H1 (cell line): ENCODE results near the gene FOXA3. TPM values are rescaled to one million over a fixed set of nuclear protein-coding genes. Genes with fewer than 3 reads are reported as not detected.
A peak's percentile ranks its signal among the peaks of the same experiment; 100 is the strongest.

Experiments used
- BACH1 ChIP-seq: IDR thresholded peaks from 2 replicates; pipeline ENCODE4 v1.6.1; 2012; ENCODE audit warnings: low read length, improper control_type of control experiment
- BCL11A ChIP-seq, 2 experiments: IDR thresholded peaks; one replicate each; pipeline ENCODE4 v1.6.1; 2011; ENCODE audit warnings: low read depth in 2 of 2, low read length in 2 of 2, mild to moderate bottlenecking in 2 of 2
- CBX5 ChIP-seq: fragments of 300-800, 300-1000 bp; sonication (generic); IDR thresholded peaks from 2 replicates; pipeline ENCODE4 v1.7.1; 2016; ENCODE audit warnings: antibody characterized with exemption, low read length, low read depth
- CHD1 ChIP-seq: IDR thresholded peaks from 2 replicates; pipeline ENCODE4 v1.6.1; 2012; ENCODE audit warnings: low read depth, low read length, improper control_type of control experiment
- CHD2 ChIP-seq: IDR thresholded peaks from 2 replicates; pipeline ENCODE4 v1.6.1; 2012; ENCODE audit warnings: low read length, improper control_type of control experiment
- CTCF ChIP-seq, 3 experiments: IDR thresholded peaks; 1 replicate in 2 of 3; 2 replicates in 1 of 3; pipeline versions ENCODE4 v1.5.1 to v1.6.1; 2011; ENCODE audit warnings: low read length in 3 of 3, mild to moderate bottlenecking in 3 of 3, inconsistent platforms in 2 of 3, low read depth in 1 of 3, moderate library complexity in 1 of 3; ENCODE audit not compliant: insufficient read depth in 1 of 3; ENCODE audit errors: control extremely low read depth in 1 of 3
- E2F6 ChIP-seq: IDR thresholded peaks from 2 replicates; pipeline ENCODE4 v1.6.1; 2012; ENCODE audit warnings: inconsistent platforms
- EGR1 ChIP-seq: IDR thresholded peaks from 2 replicates; pipeline ENCODE4 v1.6.1; 2011; ENCODE audit warnings: low read depth, low read length, borderline replicate concordance
- HDAC6 ChIP-seq: IDR thresholded peaks from one replicate; pipeline ENCODE4 v1.7.1; 2012; ENCODE audit warnings: low read depth, mild to moderate bottlenecking, inconsistent platforms, low read length, moderate library complexity
- JUND ChIP-seq: IDR thresholded peaks from 2 replicates; pipeline ENCODE4 v1.6.1; 2011; ENCODE audit warnings: mild to moderate bottlenecking, improper control_type of control experiment, low read length
- PHF8 ChIP-seq: fragments of 200-600 bp; sonication (generic); conservative IDR thresholded peaks from 2 replicates; pipeline ENCODE4 v1.7.1; 2012; ENCODE audit warnings: low read depth, mild to moderate bottlenecking, inconsistent platforms, low read length, moderate library complexity
- POLR2AphosphoS5 ChIP-seq: IDR thresholded peaks from 2 replicates; pipeline ENCODE4 v1.6.1; 2011; ENCODE audit warnings: low read depth, low read length
- POU5F1 ChIP-seq: IDR thresholded peaks from 2 replicates; pipeline ENCODE4 v1.6.1; 2011; ENCODE audit warnings: low read depth, mild to moderate bottlenecking, low read length, moderate library complexity
- RAD21 ChIP-seq, 2 experiments: IDR thresholded peaks in 1 of 2; conservative IDR thresholded peaks in 1 of 2; 2 replicates each; pipeline ENCODE4 v1.6.1; 2011; ENCODE audit warnings: low read depth in 2 of 2, low read length in 2 of 2, improper control_type of control experiment in 1 of 2, inconsistent platforms in 1 of 2, mild to moderate bottlenecking in 1 of 2, moderate library complexity in 1 of 2
- RBBP5 ChIP-seq: IDR thresholded peaks from 2 replicates; pipeline ENCODE4 v1.7.1; 2012; ENCODE audit warnings: low read depth, mild to moderate bottlenecking, inconsistent platforms, low read length, moderate library complexity, borderline replicate concordance
- RXRA ChIP-seq: IDR thresholded peaks from 2 replicates; pipeline ENCODE4 v1.6.1; 2011; ENCODE audit warnings: low read depth, mild to moderate bottlenecking, low read length, moderate library complexity; ENCODE audit not compliant: insufficient read depth
- SP4 ChIP-seq: IDR thresholded peaks from 2 replicates; pipeline ENCODE4 v1.6.1; 2012; ENCODE audit warnings: low read length, inconsistent platforms
- TCF12 ChIP-seq: IDR thresholded peaks from 2 replicates; pipeline ENCODE4 v1.6.1; 2011; ENCODE audit warnings: low read depth, mild to moderate bottlenecking, low read length
- TEAD4 ChIP-seq: IDR thresholded peaks from 2 replicates; pipeline ENCODE4 v1.6.1; 2012; ENCODE audit warnings: low read depth, low read length, inconsistent platforms, mixed read lengths
- USF2 ChIP-seq: IDR thresholded peaks from 2 replicates; pipeline ENCODE4 v1.6.1; 2011; ENCODE audit warnings: low read length, improper control_type of control experiment
- polyA plus RNA-seq, 7 experiments: library from polyadenylated mRNA; depleted of rRNA in 3 of 7; stranded (reverse) in 5 of 7; unstranded in 2 of 7; fragments of >200 nt in 5 of 7; fragments of 200-250 nt in 2 of 7; gene quantifications; 1 replicate in 5 of 7; 2 replicates in 1 of 7; 4 replicates in 1 of 7; pipeline versions ENCODE4 v1.2.1 to v1.2.3, GENCODE V29; 2011 to 2013; ENCODE audit warnings: missing spikeins in 2 of 7, mixed read lengths in 2 of 7
- total RNA-seq: library from RNA; stranded (reverse); fragmentation: NEBNext Ultra II Directional; extraction: Animal tissue kit (Norgen Biotek cat#: 25700); gene quantifications from 2 replicates; pipeline ENCODE4 v1.2.1, GENCODE V29; 2021

FOXA3 gene
- total and polyA plus RNA-seq, 2 of the 8 experiments (the other 6 are each of a cell fraction or from before 2014, with no cell fraction given), result 20.2 to 49.1 TPM

GRCh38 chr19:45886427-45887199 lies 22.5 kb downstream of the FOXA3 start (continued):
- no peak for TF ChIP-seq TCF12
- TF ChIP-seq CBX5, result no peak
- no peak for TF ChIP-seq CTCF (IDR thresholded peaks at IDR 0.05; ENCODE audit: control extremely low read depth in 1 of 3, insufficient read depth in 1 of 3, low read depth in 1 of 3, low read length in 3 of 3)
- TF ChIP-seq POU5F1, result no peak
- no peak for TF ChIP-seq RAD21 (IDR thresholded peaks at IDR 0.05 in 1 of 2, conservative IDR thresholded peaks at IDR 0.05 in 1 of 2; ENCODE audit: low read depth in 2 of 2, low read length in 2 of 2)
- no peak for TF ChIP-seq TEAD4
- no peak; the same call in 1 of the 2 replicates for TF ChIP-seq POLR2AphosphoS5
- no peak for TF ChIP-seq SP4
- no peak for TF ChIP-seq E2F6
- peak; percentile 71 for TF ChIP-seq PHF8
- no peak for TF ChIP-seq BCL11A (IDR thresholded peaks at IDR 0.05; ENCODE audit: low read depth in 2 of 2, low read length in 2 of 2)
- TF ChIP-seq RXRA, result no peak
- TF ChIP-seq BACH1, result no peak
- TF ChIP-seq EGR1, result no peak
- TF ChIP-seq RBBP5, result peak; percentile 48; the same call in 1 of the 2 replicates
- 0 out of 2 replicates have a peak, but pooled peaks have one; percentile 2 for TF ChIP-seq USF2
- TF ChIP-seq CHD2, result no peak; the same call in 1 of the 2 replicates
- no peak for TF ChIP-seq HDAC6
- no peak for TF ChIP-seq CHD1
- TF ChIP-seq JUND, result no peak
